ENCODE results near the gene ENTPD2. TPM values are rescaled to one million over a fixed set of nuclear protein-coding genes. Genes with fewer than 3 reads are reported as not detected.

ENTPD2 gene
- total RNA-seq, 4 donors from 2014 or later: 10.1 to 14.7 (median 12.1) TPM

DNA sequence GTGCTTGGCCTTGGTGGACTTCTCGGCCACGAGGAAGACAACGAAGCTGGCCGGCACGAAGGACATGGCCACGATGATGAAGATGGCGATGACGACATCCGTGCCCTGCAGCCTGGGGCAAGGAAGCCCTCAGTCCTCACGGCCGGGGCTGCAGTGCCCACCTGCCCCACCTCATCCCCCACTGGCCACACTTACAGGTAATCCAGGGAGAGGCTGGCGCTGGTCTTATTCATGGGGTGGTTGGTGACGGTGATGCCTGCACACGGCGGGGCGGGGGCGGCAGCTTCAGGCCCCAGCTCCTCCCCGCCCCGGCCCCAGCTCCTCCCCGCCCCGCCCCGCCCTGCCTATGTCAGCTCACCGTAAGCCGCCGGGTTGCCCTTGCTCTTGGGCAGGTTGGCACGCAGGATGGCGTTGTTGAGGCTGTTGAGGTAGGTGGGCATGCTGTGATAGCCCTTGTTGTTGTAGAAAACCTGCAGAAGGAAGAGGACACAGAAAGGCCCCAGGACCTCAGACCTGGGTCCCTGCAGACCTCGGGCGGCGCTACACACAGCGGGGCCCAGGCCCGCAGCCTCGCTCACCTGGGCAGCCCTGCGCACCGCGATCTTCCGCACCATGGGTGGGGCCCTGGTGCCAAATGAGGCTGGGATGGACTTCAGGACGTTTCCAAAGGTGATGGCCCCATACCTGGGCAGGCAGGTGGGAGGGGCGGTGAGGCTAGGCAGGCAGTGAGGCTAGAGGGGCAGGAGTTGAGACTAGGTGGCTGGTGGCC is 41.8 kb downstream of the ENTPD2 start:
- DNase-seq (ENCODE audit: low spot score in 2 of 2): no peak
- WGBS, 2 donors: 91 to 92% methylated on average over 15 to 39 of the region's 39 CpGs
- TF ChIP-seq CTCF (IDR thresholded peaks at IDR 0.05) (no peak), POLR2A (IDR thresholded peaks at IDR 0.05) (no peak)
- H3K4me3 ChIP-seq (ENCODE audit: low read depth, poor library complexity, severe bottlenecking): no peak overlapping the region
- intact Hi-C loops (cut with DNase I; ENCODE audit: low total_unique reads): no loop called here

DNA sequence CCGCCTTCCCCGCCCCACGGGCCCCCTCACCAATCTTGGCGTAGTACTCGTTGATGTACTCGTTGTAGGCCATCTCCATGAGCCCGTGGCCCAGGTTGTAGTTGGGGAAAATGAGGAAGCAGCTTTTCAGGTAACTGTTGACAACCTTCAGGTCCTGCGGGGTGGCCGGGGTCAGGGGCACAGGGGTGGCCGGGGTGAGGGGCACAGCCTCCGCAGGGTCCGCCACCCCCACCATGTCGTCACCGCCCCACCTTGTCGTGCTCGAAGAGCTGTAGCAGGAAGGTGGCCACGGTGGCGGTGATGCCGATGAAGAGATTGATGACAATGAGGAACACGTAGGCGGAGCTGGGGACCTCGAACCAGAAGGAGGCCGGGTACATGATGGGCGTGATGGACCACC is 42.7 kb downstream of the ENTPD2 start:
- no peak for DNase-seq (ENCODE audit: low spot score in 2 of 2)
- TF ChIP-seq POLR2A (IDR thresholded peaks at IDR 0.05): no peak
- TF ChIP-seq CTCF (IDR thresholded peaks at IDR 0.05): no peak
- intact Hi-C loops (cut with DNase I; ENCODE audit: low total_unique reads): no loop called here
- 97 to 98% methylated on average over 24 of the region's 24 CpGs for WGBS, 2 donors
- H3K4me3 ChIP-seq (ENCODE audit: low read depth, poor library complexity, severe bottlenecking): no peak overlapping the region

- no peak overlapping the region for H3K4me3 ChIP-seq (ENCODE audit: low read depth, poor library complexity, severe bottlenecking)
- TF ChIP-seq POLR2A (IDR thresholded peaks at IDR 0.05) (no peak), CTCF (IDR thresholded peaks at IDR 0.05) (no peak)
- 95% methylated on average over 24 to 48 of the region's 49 CpGs for WGBS, 2 donors
- intact Hi-C loops (cut with DNase I; ENCODE audit: low total_unique reads): no loop called here
- DNase-seq (ENCODE audit: low spot score in 2 of 2): no peak
Measured at GRCh38 chr9:137009938-137010732, 43.7 kb downstream of the ENTPD2 start.

- TF ChIP-seq POLR2A (IDR thresholded peaks at IDR 0.05): no peak
- no peak for TF ChIP-seq CTCF (IDR thresholded peaks at IDR 0.05)
- DNase-seq (ENCODE audit: low spot score in 2 of 2): no peak
- 93 to 94% methylated on average over 3 to 15 of the region's 18 CpGs for WGBS, 2 donors
- no peak overlapping the region for H3K4me3 ChIP-seq (ENCODE audit: low read depth, poor library complexity, severe bottlenecking)
- intact Hi-C loops (cut with DNase I; ENCODE audit: low total_unique reads): no loop called here
Measured at GRCh38 chr9:137009217-137009616, 44.6 kb downstream of the ENTPD2 start.

GRCh38 chr9:137008312-137008711 is 45.5 kb downstream of the ENTPD2 start:
- TF ChIP-seq CTCF (IDR thresholded peaks at IDR 0.05): no peak
- no peak for TF ChIP-seq POLR2A (IDR thresholded peaks at IDR 0.05)
- no peak overlapping the region for H3K4me3 ChIP-seq (ENCODE audit: low read depth, poor library complexity, severe bottlenecking)
- DNase-seq (ENCODE audit: low spot score in 2 of 2): no peak
- intact Hi-C loops (cut with DNase I; ENCODE audit: low total_unique reads): no loop called here
- 82 to 85% methylated on average over 21 of the region's 22 CpGs for WGBS, 2 donors
